GM13977 (cell line): Measurements from ENCODE around the gene ENAH.

Experiments
- DNase-seq: peaks from one replicate; pipeline ENCODE4 v3.0.0; 2012; ENCODE audit warnings: low spot score
- in situ Hi-C: fragments of 300-500 bp; cut with MboI; formaldehyde crosslinking; loops from one replicate; pipeline ENCODE4 v1.12.0; 2022; ENCODE audit warnings: low sequenced_read_pairs, low pct_unique_long_range_greater_than_20kb, mixed read lengths, inconsistent platforms; ENCODE audit not compliant: unreplicated experiment
- TF ChIP-seq, protein P1 (sequence below): IDR thresholded peaks from 2 replicates; pipeline ENCODE4 v1.5.1; 2012; ENCODE audit warnings: mild to moderate bottlenecking, control low read depth; ENCODE audit not compliant: insufficient read depth; ENCODE audit errors: extremely low read depth, missing control alignments

ENAH gene

DNA sequence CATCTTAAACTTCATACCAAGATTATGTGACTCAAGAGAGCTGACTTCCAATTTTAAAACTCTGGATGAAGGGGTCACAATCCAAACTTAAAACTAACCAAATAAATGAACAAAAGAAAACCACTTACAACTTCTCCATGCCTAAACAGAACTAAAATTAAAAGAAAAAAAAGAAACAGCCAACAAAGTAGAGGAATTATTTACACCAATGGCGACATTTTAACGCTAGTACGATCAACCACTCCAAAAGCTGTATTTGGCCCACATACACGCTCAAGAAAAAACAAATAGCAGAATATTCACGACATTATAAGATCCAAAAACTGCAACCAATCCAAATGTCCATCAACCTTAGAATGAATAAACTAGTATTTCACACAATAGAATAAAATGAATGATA is 42.4 kb downstream of the ENAH start:
- in situ Hi-C loops, result no loop called here
- TF ChIP-seq, protein P1, sequence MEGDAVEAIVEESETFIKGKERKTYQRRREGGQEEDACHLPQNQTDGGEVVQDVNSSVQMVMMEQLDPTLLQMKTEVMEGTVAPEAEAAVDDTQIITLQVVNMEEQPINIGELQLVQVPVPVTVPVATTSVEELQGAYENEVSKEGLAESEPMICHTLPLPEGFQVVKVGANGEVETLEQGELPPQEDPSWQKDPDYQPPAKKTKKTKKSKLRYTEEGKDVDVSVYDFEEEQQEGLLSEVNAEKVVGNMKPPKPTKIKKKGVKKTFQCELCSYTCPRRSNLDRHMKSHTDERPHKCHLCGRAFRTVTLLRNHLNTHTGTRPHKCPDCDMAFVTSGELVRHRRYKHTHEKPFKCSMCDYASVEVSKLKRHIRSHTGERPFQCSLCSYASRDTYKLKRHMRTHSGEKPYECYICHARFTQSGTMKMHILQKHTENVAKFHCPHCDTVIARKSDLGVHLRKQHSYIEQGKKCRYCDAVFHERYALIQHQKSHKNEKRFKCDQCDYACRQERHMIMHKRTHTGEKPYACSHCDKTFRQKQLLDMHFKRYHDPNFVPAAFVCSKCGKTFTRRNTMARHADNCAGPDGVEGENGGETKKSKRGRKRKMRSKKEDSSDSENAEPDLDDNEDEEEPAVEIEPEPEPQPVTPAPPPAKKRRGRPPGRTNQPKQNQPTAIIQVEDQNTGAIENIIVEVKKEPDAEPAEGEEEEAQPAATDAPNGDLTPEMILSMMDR, result no peak
- DNase-seq, result no peak

GRCh38 chr1:225608014-225608796 is 44.7 kb downstream of the ENAH start:
- in situ Hi-C loops, result no loop called here
- no peak for DNase-seq
- TF ChIP-seq, protein P1, result no peak

GRCh38 chr1:225607355-225607754 is 45.6 kb downstream of the ENAH start:
- DNase-seq, result no peak
- in situ Hi-C loops, result no loop called here
- TF ChIP-seq, protein P1, result no peak

DNA sequence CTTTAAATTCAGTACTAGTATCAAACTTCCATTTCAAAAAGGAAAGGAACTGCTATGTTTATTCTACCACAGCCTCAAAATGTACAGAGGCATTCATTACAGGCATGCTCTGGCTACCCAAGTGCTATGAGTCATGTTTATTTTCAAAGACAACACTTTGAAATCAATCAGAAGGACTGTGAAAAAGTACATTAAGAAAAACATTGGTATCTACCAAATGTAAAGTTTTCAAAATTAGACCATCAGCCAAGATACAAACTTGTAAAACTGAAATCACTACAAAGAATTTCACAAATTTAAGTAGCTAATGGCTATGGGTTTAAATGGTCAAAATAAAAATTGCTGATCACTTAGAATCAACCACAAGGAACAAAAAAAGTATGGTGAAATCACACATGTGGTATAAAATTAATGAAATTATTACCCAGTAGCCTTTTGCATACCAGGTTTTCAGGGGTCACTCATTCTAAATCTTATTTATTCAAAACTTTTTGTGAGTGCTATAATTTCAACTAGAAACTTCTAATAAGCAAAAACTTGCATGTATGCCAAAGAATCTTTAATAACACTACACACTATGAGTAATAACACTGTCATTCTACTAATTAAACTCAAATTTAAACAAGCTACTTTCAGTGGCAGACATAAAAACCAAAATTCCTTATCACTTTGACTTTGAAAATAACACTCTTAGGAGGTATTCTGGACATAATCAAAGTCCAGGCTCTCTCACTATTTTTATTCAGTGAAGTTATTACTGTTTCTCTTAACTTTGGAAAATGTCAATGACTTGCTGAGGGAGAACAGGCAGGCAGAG is 49.2 kb downstream of the ENAH start:
- in situ Hi-C loops, result no loop called here
- TF ChIP-seq, protein P1, result no peak
- DNase-seq, result no peak

DNA sequence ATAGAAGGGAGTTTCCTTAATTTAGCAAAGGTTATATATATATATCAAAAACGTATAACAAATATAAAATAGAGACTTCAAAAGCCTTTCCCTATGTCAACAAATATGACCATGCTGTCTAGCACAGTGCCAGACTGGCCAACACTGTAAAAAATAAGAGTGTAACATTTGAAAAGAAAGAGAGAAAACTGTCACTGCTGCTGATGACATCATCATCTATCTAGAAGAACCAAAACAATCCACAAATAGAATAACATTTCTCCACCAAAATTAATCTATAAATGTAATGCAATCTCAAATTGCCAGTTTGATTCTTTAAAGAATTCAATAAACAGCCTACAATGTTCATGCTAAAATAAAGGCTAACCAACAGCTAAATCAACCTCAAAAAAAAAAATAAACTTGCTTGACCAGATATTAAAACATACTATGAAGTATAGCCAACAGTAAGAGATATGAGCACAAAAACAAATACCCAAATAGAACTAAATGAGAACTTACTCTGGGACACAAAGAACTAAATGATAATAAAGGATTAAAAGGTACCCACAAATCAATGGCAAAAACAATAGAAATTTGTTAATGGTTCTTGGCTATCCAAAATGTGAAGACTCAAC is 50.2 kb downstream of the ENAH start:
- in situ Hi-C loops, result no loop called here
- TF ChIP-seq, protein P1, result no peak
- no peak for DNase-seq

- in situ Hi-C loops, result no loop called here
- DNase-seq, result no peak
- TF ChIP-seq, protein P1, result no peak
Measured at GRCh38 chr1:225601902-225602589, 50.9 kb downstream of the ENAH start.
